Measurements from ENCODE around the gene ATP2B3. TPM values are rescaled to one million over a fixed set of nuclear protein-coding genes. Genes with fewer than 3 reads are reported as not detected.

Gene ATP2B3
- polyA plus RNA-seq, 1 donor (not counting 4 experiments of a cell fraction or from before 2014, with no cell fraction given): not detected

- no peaks in the 10 kb centered on the region for H3K9me3 ChIP-seq (ENCODE audit: control insufficient read depth, low read depth, low read length)
- FAIRE-seq (no peak), DNase-seq (ENCODE audit: low read depth, low spot score) (no peak)
- H4K20me1 ChIP-seq (ENCODE audit: control insufficient read depth, extremely low read depth, insufficient read depth, low read length): no peaks in the 10 kb centered on the region
- no peak overlapping the region for H2AFZ ChIP-seq (ENCODE audit: control insufficient read depth, low read length)
- H3K4me1 ChIP-seq (ENCODE audit: control insufficient read depth, extremely low read depth, insufficient read depth, low read length): peaks cover 20% of the 10 kb centered on the region
- no peak overlapping the region for H3K9ac ChIP-seq (ENCODE audit: control insufficient read depth, extremely low read depth, insufficient read depth, low read length)
- no peaks in the 10 kb centered on the region for H3K9me1 ChIP-seq (ENCODE audit: control insufficient read depth, extremely low read depth, insufficient read depth, low read length)
- no peak overlapping the region for H3K4me3 ChIP-seq (ENCODE audit: control insufficient read depth in 2 of 3, extremely low read depth in 1 of 3, insufficient read depth in 2 of 3, low read depth in 1 of 3, low read length in 3 of 3)
- no peaks in the 10 kb centered on the region for H3K27me3 ChIP-seq (ENCODE audit: control insufficient read depth, extremely low read depth, insufficient read depth, low read length)
- TF ChIP-seq, protein P1, sequence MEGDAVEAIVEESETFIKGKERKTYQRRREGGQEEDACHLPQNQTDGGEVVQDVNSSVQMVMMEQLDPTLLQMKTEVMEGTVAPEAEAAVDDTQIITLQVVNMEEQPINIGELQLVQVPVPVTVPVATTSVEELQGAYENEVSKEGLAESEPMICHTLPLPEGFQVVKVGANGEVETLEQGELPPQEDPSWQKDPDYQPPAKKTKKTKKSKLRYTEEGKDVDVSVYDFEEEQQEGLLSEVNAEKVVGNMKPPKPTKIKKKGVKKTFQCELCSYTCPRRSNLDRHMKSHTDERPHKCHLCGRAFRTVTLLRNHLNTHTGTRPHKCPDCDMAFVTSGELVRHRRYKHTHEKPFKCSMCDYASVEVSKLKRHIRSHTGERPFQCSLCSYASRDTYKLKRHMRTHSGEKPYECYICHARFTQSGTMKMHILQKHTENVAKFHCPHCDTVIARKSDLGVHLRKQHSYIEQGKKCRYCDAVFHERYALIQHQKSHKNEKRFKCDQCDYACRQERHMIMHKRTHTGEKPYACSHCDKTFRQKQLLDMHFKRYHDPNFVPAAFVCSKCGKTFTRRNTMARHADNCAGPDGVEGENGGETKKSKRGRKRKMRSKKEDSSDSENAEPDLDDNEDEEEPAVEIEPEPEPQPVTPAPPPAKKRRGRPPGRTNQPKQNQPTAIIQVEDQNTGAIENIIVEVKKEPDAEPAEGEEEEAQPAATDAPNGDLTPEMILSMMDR (optimal IDR thresholded peaks at IDR 0.05 in 1 of 3, IDR thresholded peaks at IDR 0.05 in 1 of 3, conservative IDR thresholded peaks at IDR 0.05 in 1 of 3; ENCODE audit: extremely low read depth in 1 of 3, insufficient read depth in 2 of 3, low read length in 3 of 3): no peak
- TF ChIP-seq EZH2 (IDR thresholded peaks at IDR 0.05; ENCODE audit: low read length): no peak
- peaks cover 3 to 7% of the 10 kb centered on the region in 2 experiments for H3K36me3 ChIP-seq (ENCODE audit: control insufficient read depth in 2 of 2, extremely low read depth in 1 of 2, insufficient read depth in 2 of 2, low read length in 2 of 2)
- H3K27ac ChIP-seq (ENCODE audit: control insufficient read depth, insufficient read depth, low read length): no peak overlapping the region
- dilution Hi-C loops (cut with MboI; ENCODE audit: extremely low pct_ligation_motif_present, low sequenced_read_pairs): no loop called here
- H3K4me2 ChIP-seq (ENCODE audit: control insufficient read depth, extremely low read depth, insufficient read depth, low read depth, low read length): no peak overlapping the region
- H3K79me2 ChIP-seq (ENCODE audit: control insufficient read depth, insufficient read depth, low read length): peaks cover 19% of the 10 kb centered on the region
These were observed 78.7 kb downstream of the ATP2B3 start for GRCh38 chrX:153595859-153596857.

DNA sequence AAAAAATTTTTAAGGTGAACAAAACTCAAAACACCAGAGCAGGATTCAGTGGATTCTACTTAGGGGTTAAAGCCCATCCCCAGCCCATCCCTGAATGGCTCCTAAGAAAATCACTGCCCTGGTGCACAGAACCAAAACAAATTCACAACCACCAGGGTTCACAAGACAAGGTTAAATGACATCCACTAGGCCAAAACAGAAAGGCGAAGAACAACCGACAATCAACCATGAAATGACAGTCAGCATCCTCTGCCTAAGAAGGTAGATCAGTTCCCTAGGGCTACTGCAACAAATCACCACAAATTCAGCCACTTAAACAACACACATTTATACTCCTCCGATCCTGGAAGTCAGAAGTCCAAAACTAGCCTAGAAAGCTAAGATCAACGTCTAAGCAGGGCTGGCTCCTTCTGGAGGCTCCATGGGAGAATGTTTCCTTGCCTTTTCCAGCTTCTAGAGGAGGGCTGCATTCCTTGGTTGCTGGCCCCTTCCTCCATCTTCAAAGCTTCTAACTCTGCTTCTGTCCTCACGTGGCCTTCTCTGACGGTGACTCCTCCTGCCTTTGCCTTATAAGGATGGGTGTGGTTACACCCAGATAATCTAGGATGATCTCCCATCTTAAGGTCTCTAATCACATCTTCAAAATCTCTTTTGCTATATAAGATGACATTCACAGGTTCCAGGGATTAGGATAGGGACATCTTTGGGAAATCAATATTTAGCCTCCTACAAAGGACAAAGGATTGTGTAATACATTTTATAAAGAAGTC lies 79.7 kb downstream of the ATP2B3 start:
- H3K4me3 ChIP-seq (ENCODE audit: control insufficient read depth in 2 of 3, extremely low read depth in 1 of 3, insufficient read depth in 2 of 3, low read depth in 1 of 3, low read length in 3 of 3): no peak overlapping the region
- H3K9ac ChIP-seq (ENCODE audit: control insufficient read depth, extremely low read depth, insufficient read depth, low read length): no peak overlapping the region
- H3K36me3 ChIP-seq (ENCODE audit: control insufficient read depth in 2 of 2, extremely low read depth in 1 of 2, insufficient read depth in 2 of 2, low read length in 2 of 2): peaks cover 2 to 7% of the 10 kb centered on the region in 2 experiments
- TF ChIP-seq, protein P1 (optimal IDR thresholded peaks at IDR 0.05 in 1 of 3, IDR thresholded peaks at IDR 0.05 in 1 of 3, conservative IDR thresholded peaks at IDR 0.05 in 1 of 3; ENCODE audit: extremely low read depth in 1 of 3, insufficient read depth in 2 of 3, low read length in 3 of 3): no peak
- TF ChIP-seq EZH2 (IDR thresholded peaks at IDR 0.05; ENCODE audit: low read length): no peak
- dilution Hi-C loops (cut with MboI; ENCODE audit: extremely low pct_ligation_motif_present, low sequenced_read_pairs): no loop called here
- H3K9me3 ChIP-seq (ENCODE audit: control insufficient read depth, low read depth, low read length): no peaks in the 10 kb centered on the region
- peaks cover 19% of the 10 kb centered on the region for H3K79me2 ChIP-seq (ENCODE audit: control insufficient read depth, insufficient read depth, low read length)
- H3K4me2 ChIP-seq (ENCODE audit: control insufficient read depth, extremely low read depth, insufficient read depth, low read depth, low read length): no peak overlapping the region
- H3K4me1 ChIP-seq (ENCODE audit: control insufficient read depth, extremely low read depth, insufficient read depth, low read length): peaks cover 20% of the 10 kb centered on the region
- no peaks in the 10 kb centered on the region for H3K27me3 ChIP-seq (ENCODE audit: control insufficient read depth, extremely low read depth, insufficient read depth, low read length)
- no peak overlapping the region for H3K27ac ChIP-seq (ENCODE audit: control insufficient read depth, insufficient read depth, low read length)
- FAIRE-seq: no peak
- H2AFZ ChIP-seq (ENCODE audit: control insufficient read depth, low read length): no peak overlapping the region
- no peaks in the 10 kb centered on the region for H4K20me1 ChIP-seq (ENCODE audit: control insufficient read depth, extremely low read depth, insufficient read depth, low read length)
- no peaks in the 10 kb centered on the region for H3K9me1 ChIP-seq (ENCODE audit: control insufficient read depth, extremely low read depth, insufficient read depth, low read length)
- no peak for DNase-seq (ENCODE audit: low read depth, low spot score)

All from keratinocyte (primary cell).